H1 (cell line): ENCODE results near the gene NIPAL3. TPM values are rescaled to one million over a fixed set of nuclear protein-coding genes. Genes with fewer than 3 reads are reported as not detected.

Experiments used
- CBX5 ChIP-seq: fragments of 300-800, 300-1000 bp; sonication (generic); IDR thresholded peaks from 2 replicates; pipeline ENCODE4 v1.7.1; 2016; ENCODE audit warnings: antibody characterized with exemption, low read length, low read depth
- EZH2 ChIP-seq: fragments of 200-600 bp; sonication (generic); IDR thresholded peaks from 2 replicates; pipeline ENCODE4 v1.7.1; 2012; ENCODE audit warnings: low read depth, mild to moderate bottlenecking, moderate library complexity, low read length, inconsistent platforms; ENCODE audit not compliant: severe bottlenecking
- HDAC6 ChIP-seq: IDR thresholded peaks from one replicate; pipeline ENCODE4 v1.7.1; 2012; ENCODE audit warnings: low read depth, mild to moderate bottlenecking, inconsistent platforms, low read length, moderate library complexity
- RAD21 ChIP-seq, 2 experiments: IDR thresholded peaks in 1 of 2; conservative IDR thresholded peaks in 1 of 2; 2 replicates each; pipeline ENCODE4 v1.6.1; 2011; ENCODE audit warnings: low read depth in 2 of 2, low read length in 2 of 2, improper control_type of control experiment in 1 of 2, inconsistent platforms in 1 of 2, mild to moderate bottlenecking in 1 of 2, moderate library complexity in 1 of 2
- polyA plus RNA-seq, 7 experiments: library from polyadenylated mRNA; depleted of rRNA in 3 of 7; stranded (reverse) in 5 of 7; unstranded in 2 of 7; fragments of >200 nt in 5 of 7; fragments of 200-250 nt in 2 of 7; gene quantifications; 1 replicate in 5 of 7; 2 replicates in 1 of 7; 4 replicates in 1 of 7; pipeline versions ENCODE4 v1.2.1 to v1.2.3, GENCODE V29; 2011 to 2013; ENCODE audit warnings: missing spikeins in 2 of 7, mixed read lengths in 2 of 7
- total RNA-seq: library from RNA; stranded (reverse); fragmentation: NEBNext Ultra II Directional; extraction: Animal tissue kit (Norgen Biotek cat#: 25700); gene quantifications from 2 replicates; pipeline ENCODE4 v1.2.1, GENCODE V29; 2021

NIPAL3 gene
- total and polyA plus RNA-seq, 2 of the 8 experiments (the other 6 are each of a cell fraction or from before 2014, with no cell fraction given), result 8.8 to 11.0 TPM

- TF ChIP-seq HDAC6 (no peak), CBX5 (no peak), EZH2 (no peak), RAD21 (IDR thresholded peaks at IDR 0.05 in 1 of 2, conservative IDR thresholded peaks at IDR 0.05 in 1 of 2; ENCODE audit: low read depth in 2 of 2, low read length in 2 of 2) (no peak)
- TF ChIP-seq, all 59 proteins: peak for 0
These were observed 50.0 kb downstream of the NIPAL3 start (continued) for GRCh38 chr1:24465638-24466037.
